Kidney (tissue), 14 donors: Measurements from ENCODE around the gene ZC3H12D. TPM values are rescaled to one million over a fixed set of nuclear protein-coding genes. Genes with fewer than 3 reads are reported as not detected.
"Not testable (repeated sequence)": the region's sequence is repeated elsewhere in the genome, so short reads cannot be mapped to it uniquely, and the experiment has no call there.

Experiments
- DNase-seq, 5 donors: peaks; one replicate each; pipeline ENCODE4 v3.0.0-alpha.2; 2013 to 2020
- FAIRE-seq: peaks from 2 replicates; lab custom pipeline; 2012; peaks lifted over from hg19 to GRCh38; lab: Jason Lieb, UNC
- H3K27ac ChIP-seq, 2 donors: one replicate each; pipeline ENCODE4 v1.7.0; 2013; ENCODE audit warnings: low read depth in 2 of 2, low read length in 2 of 2, inconsistent platforms in 1 of 2
- H3K27me3 ChIP-seq: one replicate; pipeline ENCODE4 v1.7.1; 2013; ENCODE audit warnings: low read length, inconsistent platforms; ENCODE audit not compliant: control insufficient read depth, insufficient read depth
- H3K36me3 ChIP-seq, 3 donors: one replicate each; pipeline versions ENCODE4 v1.7.0 to v1.7.1; 2013; ENCODE audit warnings: low read length in 3 of 3, control low read depth in 1 of 3, inconsistent platforms in 1 of 3; ENCODE audit not compliant: insufficient read depth in 3 of 3, control insufficient read depth in 2 of 3
- H3K4me1 ChIP-seq, 3 donors: one replicate each; pipeline versions ENCODE4 v1.7.0 to v1.7.1; 2013; ENCODE audit warnings: low read length in 3 of 3, inconsistent platforms in 1 of 3, low read depth in 1 of 3; ENCODE audit not compliant: control insufficient read depth in 2 of 3, insufficient read depth in 2 of 3
- H3K4me3 ChIP-seq, 3 donors: one replicate each; pipeline versions ENCODE4 v1.7.0 to v1.8.1; 2013; ENCODE audit warnings: low read length in 3 of 3, control low read depth in 1 of 3, inconsistent platforms in 1 of 3
- H3K9ac ChIP-seq, 3 donors: one replicate each; pipeline versions ENCODE4 v1.7.0 to v1.7.1; 2013; ENCODE audit warnings: low read length in 3 of 3, control low read depth in 1 of 3, inconsistent platforms in 1 of 3
- H3K9me3 ChIP-seq, 3 donors: one replicate each; pipeline versions ENCODE4 v1.7.0 to v1.7.1; 2013; ENCODE audit warnings: low read length in 3 of 3, control low read depth in 1 of 3, inconsistent platforms in 1 of 3; ENCODE audit not compliant: control insufficient read depth in 2 of 3, insufficient read depth in 1 of 3
- intact Hi-C: fragments of 100-400 bp; cut with DNase I; formaldehyde crosslinking; loops from one replicate; pipeline ENCODE4 v1.11.1; 2022
- polyA plus RNA-seq: library from polyadenylated mRNA; stranded (reverse); fragments of 350-450 nt; fragmentation: Illumina TruSeq; extraction: RNeasy Lipid Tissue Mini Kit (QIAGEN cat#74804); gene quantifications from one replicate; pipeline ENCODE4 v1.2.3, GENCODE V29; 2014; ENCODE audit warnings: low read depth, low replicate concordance; ENCODE audit not compliant: insufficient read depth
- total RNA-seq: library from RNA; stranded (reverse); fragmentation: NEBNext Ultra II Directional; extraction: Animal tissue kit (Norgen Biotek cat#: 25700); gene quantifications from one replicate; pipeline ENCODE4 v1.2.1, GENCODE V29; 2021
- TF ChIP-seq, protein P1 (sequence below): IDR thresholded peaks from 3 replicates; pipeline ENCODE4 v1.5.1; 2012; ENCODE audit warnings: mild to moderate bottlenecking, moderate library complexity, borderline replicate concordance; ENCODE audit not compliant: insufficient read depth; ENCODE audit errors: extremely low read depth
- donor health status: control.
- donor health status: control.
- donor health status: control.
- donor health status: control.
- donor health status: control.
- donor health status: DM: yes; HTN: yes; CAD: no.
- donor health status: Normal renal cell carcinoma (clear cell type).

Gene ZC3H12D
- total and polyA plus RNA-seq, 2 donors from 2014 or later = 0.82 to 3.7 TPM

GRCh38 chr6:149448821-149449453 is 35.9 kb downstream of the ZC3H12D start:
- H3K9me3 ChIP-seq = no peaks in the 10 kb centered on the region
- TF ChIP-seq, protein P1, sequence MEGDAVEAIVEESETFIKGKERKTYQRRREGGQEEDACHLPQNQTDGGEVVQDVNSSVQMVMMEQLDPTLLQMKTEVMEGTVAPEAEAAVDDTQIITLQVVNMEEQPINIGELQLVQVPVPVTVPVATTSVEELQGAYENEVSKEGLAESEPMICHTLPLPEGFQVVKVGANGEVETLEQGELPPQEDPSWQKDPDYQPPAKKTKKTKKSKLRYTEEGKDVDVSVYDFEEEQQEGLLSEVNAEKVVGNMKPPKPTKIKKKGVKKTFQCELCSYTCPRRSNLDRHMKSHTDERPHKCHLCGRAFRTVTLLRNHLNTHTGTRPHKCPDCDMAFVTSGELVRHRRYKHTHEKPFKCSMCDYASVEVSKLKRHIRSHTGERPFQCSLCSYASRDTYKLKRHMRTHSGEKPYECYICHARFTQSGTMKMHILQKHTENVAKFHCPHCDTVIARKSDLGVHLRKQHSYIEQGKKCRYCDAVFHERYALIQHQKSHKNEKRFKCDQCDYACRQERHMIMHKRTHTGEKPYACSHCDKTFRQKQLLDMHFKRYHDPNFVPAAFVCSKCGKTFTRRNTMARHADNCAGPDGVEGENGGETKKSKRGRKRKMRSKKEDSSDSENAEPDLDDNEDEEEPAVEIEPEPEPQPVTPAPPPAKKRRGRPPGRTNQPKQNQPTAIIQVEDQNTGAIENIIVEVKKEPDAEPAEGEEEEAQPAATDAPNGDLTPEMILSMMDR = no peak
- H3K36me3 ChIP-seq = no peaks in the 10 kb centered on the region
- H3K27ac ChIP-seq = no peak overlapping the region
- no peak overlapping the region for H3K4me3 ChIP-seq
- H3K4me1 ChIP-seq = peaks cover 2 to 23% (median 15%) of the 10 kb centered on the region in 3 donors
- H3K27me3 ChIP-seq = no peaks in the 10 kb centered on the region
- DNase-seq = no peak
- no peak for FAIRE-seq
- no peak overlapping the region for H3K9ac ChIP-seq
- intact Hi-C loops = no loop called here

- no peak overlapping the region for H3K4me3 ChIP-seq
- H3K27me3 ChIP-seq = no peaks in the 10 kb centered on the region
- H3K9ac ChIP-seq = no peak overlapping the region
- no peaks in the 10 kb centered on the region for H3K9me3 ChIP-seq
- TF ChIP-seq, protein P1 = no peak
- intact Hi-C loops = no loop called here
- no peak overlapping the region for H3K27ac ChIP-seq
- DNase-seq (no peak), FAIRE-seq (no peak)
- peaks cover 0 to 19% (median 2%) of the 10 kb centered on the region in 3 donors for H3K4me1 ChIP-seq
- H3K36me3 ChIP-seq = no peaks in the 10 kb centered on the region
Observed at GRCh38 chr6:149446791-149447376, 37.9 kb downstream of the ZC3H12D start.

- Histone ChIP-seq H3K36me3 (no peaks in the 10 kb centered on the region), H3K4me3 (no peak overlapping the region), H3K27me3 (no peaks in the 10 kb centered on the region), H3K9ac (no peak overlapping the region), H3K27ac (no peak overlapping the region), H3K9me3 (no peaks in the 10 kb centered on the region), H3K4me1 (peaks cover 2 to 27% (median 10%) of the 10 kb centered on the region in 3 donors)
- FAIRE-seq (no peak), DNase-seq (no peak)
- intact Hi-C loops = no loop called here
- TF ChIP-seq, protein P1 = no peak
Observed at GRCh38 chr6:149445573-149445972, 39.2 kb downstream of the ZC3H12D start.

- FAIRE-seq = no peak
- Histone ChIP-seq H3K27me3 (no peaks in the 10 kb centered on the region), H3K4me3 (no peak overlapping the region), H3K36me3 (no peaks in the 10 kb centered on the region), H3K4me1 (peaks cover 2 to 25% (median 12%) of the 10 kb centered on the region in 3 donors), H3K9ac (no peak overlapping the region), H3K27ac (no peak overlapping the region), H3K9me3 (no peaks in the 10 kb centered on the region)
- TF ChIP-seq, protein P1 = no peak
- DNase-seq = no peak
- intact Hi-C loops = no loop called here
Observed at GRCh38 chr6:149445095-149445466, 39.7 kb downstream of the ZC3H12D start.

- H3K9me3 ChIP-seq, H3K27ac ChIP-seq, intact Hi-C loops, H3K9ac ChIP-seq, H3K4me3 ChIP-seq, FAIRE-seq, DNase-seq, H3K27me3 ChIP-seq, H3K36me3 ChIP-seq: not testable (repeated sequence)
- peaks cover 2 to 25% (median 12%) of the 10 kb centered on the region in 3 donors for H3K4me1 ChIP-seq
Observed at GRCh38 chr6:149444360-149445094, 40.3 kb downstream of the ZC3H12D start.
